ENCODE data around the gene UBE3D. TPM values are rescaled to one million over a fixed set of nuclear protein-coding genes. Genes with fewer than 3 reads are reported as not detected.

The UBE3D gene
- total and polyA plus RNA-seq, 2 donors (not counting 1 experiment from before 2014, with no cell fraction given) = 3.3 to 11.5 TPM

- Histone ChIP-seq H2AFZ (ENCODE audit: insufficient read depth, low read depth, low read length, poor library complexity, severe bottlenecking) (no peak overlapping the region), H3K4me3 (ENCODE audit: control extremely low read depth in 1 of 5, extremely low read depth in 1 of 5, insufficient read depth in 1 of 5, low read depth in 2 of 5, low read length in 4 of 5) (no peak overlapping the region), H3K4me2 (replicated peaks; ENCODE audit: low read depth, low read length, poor library complexity, severe bottlenecking) (no peak overlapping the region), H3K27me3 (replicated peaks in 1 of 4; ENCODE audit: control extremely low read depth in 1 of 4, control insufficient read depth in 3 of 4, insufficient read depth in 4 of 4, low read length in 3 of 4) (no peaks in the 10 kb centered on the region), H3K4me1 (ENCODE audit: control insufficient read depth in 2 of 2, insufficient read depth in 2 of 2, low read length in 2 of 2) (no peaks in the 10 kb centered on the region), H3K9ac (ENCODE audit: low read length) (no peak overlapping the region), H3K27ac (ENCODE audit: low read length in 2 of 2) (no peak overlapping the region), H3K9me3 (ENCODE audit: control extremely low read depth in 1 of 3, control insufficient read depth in 2 of 3, insufficient read depth in 1 of 3, low read length in 2 of 3) (no peaks in the 10 kb centered on the region), H3K79me2 (ENCODE audit: control insufficient read depth, insufficient read depth, low read length) (no peaks in the 10 kb centered on the region), H3K36me3 (replicated peaks in 1 of 2; ENCODE audit: control extremely low read depth in 1 of 2, control insufficient read depth in 1 of 2, extremely low read depth in 1 of 2, insufficient read depth in 2 of 2, low read length in 1 of 2) (no peaks in the 10 kb centered on the region), H4K20me1 (ENCODE audit: control insufficient read depth, insufficient read depth, low read length, poor library complexity, severe bottlenecking) (no peaks in the 10 kb centered on the region)
- Mint-ChIP-seq H3K4me1 (no peaks in the 10 kb centered on the region), H3K4me3 (no peak overlapping the region), H3K9me3 (ENCODE audit: insufficient read depth) (no peaks in the 10 kb centered on the region), H3K27ac (no peak overlapping the region), H3K27me3 (peaks cover 5% of the 10 kb centered on the region)
- TF ChIP-seq EZH2 (IDR thresholded peaks at IDR 0.05; ENCODE audit: borderline replicate concordance, insufficient read depth, low read depth, low read length, poor library complexity, severe bottlenecking) = no peak
- TF ChIP-seq, protein P1, sequence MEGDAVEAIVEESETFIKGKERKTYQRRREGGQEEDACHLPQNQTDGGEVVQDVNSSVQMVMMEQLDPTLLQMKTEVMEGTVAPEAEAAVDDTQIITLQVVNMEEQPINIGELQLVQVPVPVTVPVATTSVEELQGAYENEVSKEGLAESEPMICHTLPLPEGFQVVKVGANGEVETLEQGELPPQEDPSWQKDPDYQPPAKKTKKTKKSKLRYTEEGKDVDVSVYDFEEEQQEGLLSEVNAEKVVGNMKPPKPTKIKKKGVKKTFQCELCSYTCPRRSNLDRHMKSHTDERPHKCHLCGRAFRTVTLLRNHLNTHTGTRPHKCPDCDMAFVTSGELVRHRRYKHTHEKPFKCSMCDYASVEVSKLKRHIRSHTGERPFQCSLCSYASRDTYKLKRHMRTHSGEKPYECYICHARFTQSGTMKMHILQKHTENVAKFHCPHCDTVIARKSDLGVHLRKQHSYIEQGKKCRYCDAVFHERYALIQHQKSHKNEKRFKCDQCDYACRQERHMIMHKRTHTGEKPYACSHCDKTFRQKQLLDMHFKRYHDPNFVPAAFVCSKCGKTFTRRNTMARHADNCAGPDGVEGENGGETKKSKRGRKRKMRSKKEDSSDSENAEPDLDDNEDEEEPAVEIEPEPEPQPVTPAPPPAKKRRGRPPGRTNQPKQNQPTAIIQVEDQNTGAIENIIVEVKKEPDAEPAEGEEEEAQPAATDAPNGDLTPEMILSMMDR (IDR thresholded peaks at IDR 0.05) = no peak
- CTCF ChIA-PET = no interaction called here
- ATAC-seq (ENCODE audit: low read depth) (no peak), DNase-seq (no peak)
- POLR2A ChIA-PET = no interaction called here
- intact Hi-C loops (cut with micrococcal nuclease) = no loop called here
Measured at GRCh38 chr6:82843291-82843885, 222.3 kb downstream of the UBE3D start.

DNA sequence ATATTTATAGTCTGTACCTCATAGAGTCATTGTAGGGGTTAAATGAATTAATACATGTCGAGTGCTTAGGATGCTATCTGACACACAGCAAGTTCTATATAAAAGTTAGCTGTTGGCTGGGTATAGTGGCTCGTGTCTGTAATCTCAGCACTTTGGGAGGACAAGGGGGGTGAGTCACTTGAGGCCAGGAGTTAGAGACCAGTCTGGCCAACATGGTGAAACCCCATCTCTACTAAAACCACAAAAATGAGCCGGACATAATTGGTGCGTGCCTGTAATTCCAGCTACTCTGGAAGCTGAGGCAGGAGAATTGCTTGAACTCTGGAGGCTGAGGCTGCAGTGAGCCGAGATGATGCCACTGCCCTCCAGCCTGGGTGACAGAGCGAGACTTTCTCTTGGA, 222.9 kb downstream of the UBE3D start:
- ATAC-seq (ENCODE audit: low read depth) (no peak), DNase-seq (no peak)
- Histone ChIP-seq H3K79me2 (ENCODE audit: control insufficient read depth, insufficient read depth, low read length) (no peaks in the 10 kb centered on the region), H3K9ac (ENCODE audit: low read length) (no peak overlapping the region), H4K20me1 (ENCODE audit: control insufficient read depth, insufficient read depth, low read length, poor library complexity, severe bottlenecking) (no peaks in the 10 kb centered on the region), H2AFZ (ENCODE audit: insufficient read depth, low read depth, low read length, poor library complexity, severe bottlenecking) (no peak overlapping the region), H3K36me3 (replicated peaks in 1 of 2; ENCODE audit: control extremely low read depth in 1 of 2, control insufficient read depth in 1 of 2, extremely low read depth in 1 of 2, insufficient read depth in 2 of 2, low read length in 1 of 2) (no peaks in the 10 kb centered on the region), H3K27me3 (replicated peaks in 1 of 4; ENCODE audit: control extremely low read depth in 1 of 4, control insufficient read depth in 3 of 4, insufficient read depth in 4 of 4, low read length in 3 of 4) (no peaks in the 10 kb centered on the region), H3K4me2 (replicated peaks; ENCODE audit: low read depth, low read length, poor library complexity, severe bottlenecking) (no peak overlapping the region), H3K4me3 (ENCODE audit: control extremely low read depth in 1 of 5, extremely low read depth in 1 of 5, insufficient read depth in 1 of 5, low read depth in 2 of 5, low read length in 4 of 5) (no peak overlapping the region), H3K4me1 (ENCODE audit: control insufficient read depth in 2 of 2, insufficient read depth in 2 of 2, low read length in 2 of 2) (no peaks in the 10 kb centered on the region), H3K27ac (ENCODE audit: low read length in 2 of 2) (no peak overlapping the region), H3K9me3 (ENCODE audit: control extremely low read depth in 1 of 3, control insufficient read depth in 2 of 3, insufficient read depth in 1 of 3, low read length in 2 of 3) (no peaks in the 10 kb centered on the region)
- ChIA-PET CTCF (no interaction called here), POLR2A (no interaction called here)
- Mint-ChIP-seq H3K9me3 (ENCODE audit: insufficient read depth) (no peaks in the 10 kb centered on the region), H3K4me1 (no peaks in the 10 kb centered on the region), H3K27ac (no peak overlapping the region), H3K4me3 (no peak overlapping the region), H3K27me3 (peaks cover 5% of the 10 kb centered on the region)
- intact Hi-C loops (cut with micrococcal nuclease) = no loop called here
- TF ChIP-seq, protein P1 (IDR thresholded peaks at IDR 0.05) = no peak
- no peak for TF ChIP-seq EZH2 (IDR thresholded peaks at IDR 0.05; ENCODE audit: borderline replicate concordance, insufficient read depth, low read depth, low read length, poor library complexity, severe bottlenecking)
- 94% methylated on average over 3 of the region's 6 CpGs for WGBS (ENCODE audit: insufficient coverage)

Small RNA genes within 50 kb of the gene (small RNA-seq; reads per million reads assigned to genes)
- gene LAP3P1 (ENCODE audit: insufficient read length, low read depth, low replicate concordance) = not detected

Other genes with a start within 250 kb of the UBE3D start
- gene DOP1A, start 1.8 kb upstream of the UBE3D start, total RNA-seq = 28.3 and 37.5 TPM in 2 replicates
- gene DOP1A, start 1.8 kb upstream of the UBE3D start, polyA plus RNA-seq = 9.4 and 11.6 TPM in 2 replicates
- 24.5 and 35.3 TPM in 2 replicates for gene PGM3, start 127.4 kb upstream of the UBE3D start, total RNA-seq
- gene PGM3, start 127.4 kb upstream of the UBE3D start, polyA plus RNA-seq = 6.9 and 9.6 TPM in 2 replicates
- 2.7 and 2.9 TPM in 2 replicates for gene RWDD2A, start 127.5 kb upstream of the UBE3D start, total RNA-seq
- 1.2 and 1.5 TPM in 2 replicates for gene RWDD2A, start 127.5 kb upstream of the UBE3D start, polyA plus RNA-seq

All from B cell (primary cell).